IPS DF 4.7 (cell line): ENCODE results near the gene NR1I3.

Experiments used
- DNase-seq: peaks from one replicate; pipeline ENCODE4 v3.0.0-alpha.2; 2013; ENCODE audit warnings: low spot score; ENCODE audit errors: extremely low read depth

Gene NR1I3

DNA sequence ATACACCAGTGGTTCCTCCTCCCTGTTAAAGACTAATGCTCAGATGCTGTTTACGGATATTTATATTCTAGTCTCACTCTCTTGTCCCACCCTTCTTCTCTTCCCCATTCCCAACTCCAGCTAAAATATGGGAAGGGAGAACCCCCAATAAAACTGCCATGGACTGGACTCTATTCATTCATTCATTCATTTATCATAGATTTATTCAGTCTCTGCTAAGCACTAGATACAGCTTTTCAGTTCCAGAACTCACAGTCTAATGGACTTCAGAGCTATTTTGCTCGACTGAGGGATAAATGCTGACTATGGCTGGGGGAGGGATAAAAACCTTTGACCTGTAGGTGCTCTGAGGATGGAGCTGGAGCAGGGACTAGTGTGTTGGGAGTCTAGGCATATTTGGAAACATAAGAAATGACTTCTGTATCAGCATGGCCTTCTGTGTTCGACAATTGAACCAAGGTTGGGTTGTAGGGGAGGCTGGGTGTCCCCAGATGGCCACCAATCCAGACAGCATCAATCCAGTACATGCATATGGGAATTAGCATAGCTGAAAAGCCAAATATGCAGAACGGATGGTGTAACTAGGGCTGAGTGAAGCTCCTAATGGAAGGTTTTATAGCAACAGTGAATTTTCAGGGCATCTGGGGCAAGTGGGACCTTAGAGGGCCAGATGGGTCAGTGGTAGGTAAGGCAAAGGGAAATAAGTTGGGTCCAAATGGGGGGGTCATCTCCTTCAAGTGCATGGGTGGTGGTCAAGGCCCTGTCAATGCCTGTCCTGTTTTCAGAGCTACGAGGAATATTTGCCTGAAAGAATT lies 18.7 kb downstream of the NR1I3 start:
- DNase-seq, result no peak

GRCh38 chr1:161218301-161219077 lies 19.5 kb downstream of the NR1I3 start:
- no peak for DNase-seq

- DNase-seq, result no peak
Observed at GRCh38 chr1:161217831-161218230, 20.2 kb downstream of the NR1I3 start.

DNA sequence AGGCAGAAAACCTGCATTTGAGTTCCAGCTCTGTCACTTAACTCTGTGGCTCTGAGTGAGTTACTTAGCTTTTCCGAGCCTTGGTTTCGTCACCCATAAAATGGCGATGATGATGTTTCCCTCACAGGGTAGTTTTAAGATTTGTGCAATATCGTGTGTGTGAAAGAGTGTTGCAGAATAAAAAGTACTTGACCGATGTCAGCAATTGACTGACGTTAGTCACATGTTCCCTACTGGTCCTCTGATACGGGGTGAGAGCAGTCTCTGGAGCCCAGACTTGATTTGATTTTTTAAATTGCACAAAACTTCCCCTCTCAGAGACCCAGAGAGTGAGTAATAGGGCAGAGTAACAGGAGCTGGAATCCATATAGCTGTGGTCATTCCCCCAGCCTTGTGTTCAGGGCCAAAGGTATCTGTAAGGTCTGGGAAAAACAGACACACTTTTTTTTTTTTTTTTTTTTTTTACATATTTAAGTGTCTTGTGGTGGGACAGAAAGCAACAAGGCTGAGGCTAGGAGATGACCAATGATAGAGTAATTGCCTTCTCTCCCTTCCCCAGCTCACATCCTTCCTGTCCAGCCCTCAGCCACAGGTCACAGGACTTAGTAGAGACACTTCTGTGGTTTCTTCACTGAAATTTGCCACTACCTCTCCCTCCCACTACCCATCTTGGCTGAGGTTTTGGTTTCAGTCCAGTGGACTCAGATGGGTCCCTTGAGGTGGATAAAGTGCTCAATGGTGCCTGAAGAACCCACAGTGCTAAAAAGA lies 20.9 kb downstream of the NR1I3 start:
- no peak for DNase-seq

DNA sequence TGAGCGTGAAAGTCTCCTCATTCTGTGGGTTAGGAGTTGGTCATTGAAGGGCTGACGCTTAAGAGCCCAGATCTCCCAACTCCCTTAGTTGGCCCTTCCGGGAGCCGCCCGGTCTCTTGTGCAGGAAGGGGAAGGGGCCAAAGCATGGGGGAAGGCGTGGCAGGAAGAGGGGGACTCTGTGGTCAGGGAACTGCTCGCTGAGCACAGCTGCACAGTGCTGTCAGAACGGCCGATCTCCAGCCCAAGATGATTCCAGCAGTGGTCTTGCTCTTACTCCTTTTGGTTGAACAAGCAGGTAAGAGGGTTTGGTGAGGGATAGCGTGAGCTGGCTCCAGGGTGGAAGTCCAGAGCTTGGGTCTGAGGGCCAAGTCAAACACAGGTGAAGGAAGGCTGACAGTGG lies 22.9 kb downstream of the NR1I3 start, which contains the start of gene FCER1G:
Gene FCER1G, plus strand, starts transcription at position 220 of the 400 bp plus-strand sequence. Its CDS starts 27 bp downstream, at position 247.
- no peak for DNase-seq

DNA sequence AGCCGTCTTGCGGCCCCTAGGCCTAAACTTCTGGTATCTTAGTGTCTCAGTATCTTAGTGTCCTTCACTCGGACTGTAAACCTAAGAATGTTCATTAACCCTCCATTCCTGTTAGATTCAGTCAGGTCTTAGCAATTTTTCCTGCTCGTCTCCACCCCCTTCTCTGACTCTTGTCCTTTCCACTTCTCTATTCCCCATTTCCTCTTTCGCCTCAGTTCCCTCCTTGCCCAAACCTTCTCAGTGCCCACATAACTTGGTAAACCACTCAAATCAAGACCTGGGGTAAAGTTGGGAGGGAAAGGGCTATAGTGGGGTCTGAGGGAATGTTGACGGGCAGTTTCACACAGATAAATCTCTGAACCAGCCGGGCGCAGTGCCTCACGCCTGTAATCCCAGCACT lies 23.6 kb downstream of the NR1I3 start:
- DNase-seq, result no peak

DNA sequence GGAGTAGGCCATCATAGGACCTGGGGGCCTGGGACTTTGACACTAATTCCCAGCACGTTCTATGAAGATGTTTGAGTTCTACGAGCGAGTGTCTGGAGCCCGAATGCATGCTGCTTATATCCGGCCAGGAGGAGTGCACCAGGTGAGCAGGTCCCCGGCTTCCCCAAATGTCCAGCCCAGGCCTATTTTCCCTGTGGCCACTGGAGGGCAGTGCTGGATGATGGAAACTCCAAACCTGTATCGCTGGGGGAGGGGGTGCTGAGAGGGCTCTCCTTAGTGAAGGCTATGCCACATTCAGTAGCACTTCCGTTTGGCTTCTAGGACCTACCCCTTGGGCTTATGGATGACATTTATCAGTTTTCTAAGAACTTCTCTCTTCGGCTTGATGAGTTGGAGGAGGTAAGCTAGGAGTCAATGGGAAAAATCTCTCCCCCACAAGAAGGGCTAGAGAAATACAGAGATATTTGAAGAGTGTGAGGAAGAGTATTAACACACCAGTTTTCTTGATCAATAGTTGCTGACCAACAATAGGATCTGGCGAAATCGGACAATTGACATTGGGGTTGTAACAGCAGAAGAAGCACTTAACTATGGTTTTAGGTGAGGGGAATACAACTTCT lies 28.1 kb downstream of the NR1I3 start:
- DNase-seq, result no peak

- no peak for DNase-seq
Observed at GRCh38 chr1:161207173-161207572, 30.8 kb downstream of the NR1I3 start.

- no peak for DNase-seq
Observed at GRCh38 chr1:161206411-161207140, 31.4 kb downstream of the NR1I3 start.

- peak; percentile 99 for DNase-seq
Observed at GRCh38 chr1:161201836-161202712, 35.9 kb downstream of the NR1I3 start, which contains the start of gene NDUFS2. NDUFS2 (plus strand) TSS chr1:161202367; CDS start chr1:161202386, 19 bp downstream.

GRCh38 chr1:161200992-161201835 lies 36.8 kb downstream of the NR1I3 start:
- DNase-seq, result no peak

DNA sequence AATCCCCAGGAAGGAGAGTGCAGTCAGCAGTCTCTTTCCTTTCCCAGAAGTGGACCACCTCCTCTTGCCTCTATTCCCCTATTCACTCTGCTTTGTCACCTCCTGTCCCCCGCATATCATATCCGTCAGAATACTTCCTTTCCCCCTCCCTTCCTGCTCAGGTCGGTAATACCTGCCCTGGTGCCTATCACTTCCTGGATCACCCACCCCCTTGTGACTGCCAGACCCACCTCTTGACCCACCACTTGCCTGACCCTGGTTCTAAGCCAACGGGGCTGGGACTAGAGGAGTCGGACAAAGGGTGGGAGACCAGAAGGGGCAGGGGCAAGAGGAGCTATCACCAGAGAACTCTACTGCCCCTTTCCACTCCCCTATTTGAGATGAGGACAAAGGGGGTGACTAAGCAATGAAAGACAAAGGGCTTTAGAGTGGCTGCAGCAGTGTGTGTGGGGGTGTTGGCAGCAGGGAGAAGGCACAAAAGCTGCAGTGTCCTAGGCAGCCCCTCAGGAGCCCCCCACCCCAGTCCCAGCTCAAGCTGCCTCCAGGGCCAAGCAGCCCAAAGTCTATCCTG lies 37.5 kb downstream of the NR1I3 start:
- DNase-seq, result no peak

DNA sequence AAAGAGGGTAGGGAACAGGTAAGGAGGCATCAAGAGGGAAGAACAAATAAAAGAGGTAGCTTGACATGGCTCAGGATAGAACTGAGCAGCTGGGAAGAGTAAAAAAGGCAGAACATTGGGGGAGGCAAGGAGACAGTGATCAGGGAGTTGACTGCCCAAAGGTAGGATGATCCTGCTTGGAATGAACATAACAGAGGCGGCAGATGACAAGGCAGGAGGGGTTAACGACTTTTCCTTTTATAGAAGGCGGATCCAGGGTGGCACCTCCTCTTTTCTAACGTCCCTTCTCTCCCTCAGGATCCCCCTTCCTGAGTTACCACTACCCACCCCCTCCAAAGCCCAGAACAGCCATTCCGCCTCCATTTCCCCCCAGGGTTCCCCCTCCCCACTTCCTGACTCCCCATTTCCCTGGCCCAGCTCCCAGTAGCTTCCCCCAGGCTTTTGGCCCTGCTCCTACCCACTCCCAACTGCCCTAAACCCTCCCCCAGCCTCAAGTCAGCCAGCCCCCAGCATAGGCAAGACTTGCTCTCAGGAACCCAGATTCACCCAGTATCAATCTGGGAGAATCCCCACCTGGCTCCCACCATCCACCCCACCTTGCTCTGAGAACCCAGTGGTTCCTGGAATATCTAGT lies 38.4 kb downstream of the NR1I3 start:
- DNase-seq, result no peak

DNA sequence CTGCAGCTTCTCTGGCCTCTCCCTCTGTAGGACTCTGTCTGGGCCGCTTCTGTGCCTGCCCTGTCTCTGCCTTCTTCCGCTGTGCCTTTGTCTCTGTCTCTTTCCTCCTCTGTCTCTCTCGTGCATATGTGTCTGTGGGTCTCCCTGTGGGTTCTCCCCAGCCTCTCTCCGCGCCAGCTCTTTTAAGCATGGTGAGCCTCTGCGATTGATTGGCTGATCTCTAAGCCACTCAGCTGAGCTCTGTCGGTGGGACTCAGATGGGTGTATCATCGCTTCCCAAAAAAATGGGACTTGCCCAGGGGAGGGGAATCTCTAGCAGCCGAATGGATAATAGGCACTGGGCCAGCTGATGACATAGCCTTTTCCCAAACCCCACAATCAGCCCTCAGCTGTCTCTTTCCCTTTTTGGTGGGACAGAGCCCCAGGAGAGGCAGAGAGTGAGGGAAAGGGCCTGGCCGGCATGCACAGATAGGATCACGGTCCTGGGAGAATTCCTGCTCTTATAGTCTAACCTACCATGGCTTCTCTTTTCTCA lies 39.0 kb downstream of the NR1I3 start, which contains the start of gene ADAMTS4:
Gene ADAMTS4, minus strand, starts transcription at position 158 of the 535 bp plus-strand sequence. CDS start 427 bp downstream, outside the sequence.
- no peak for DNase-seq

DNA sequence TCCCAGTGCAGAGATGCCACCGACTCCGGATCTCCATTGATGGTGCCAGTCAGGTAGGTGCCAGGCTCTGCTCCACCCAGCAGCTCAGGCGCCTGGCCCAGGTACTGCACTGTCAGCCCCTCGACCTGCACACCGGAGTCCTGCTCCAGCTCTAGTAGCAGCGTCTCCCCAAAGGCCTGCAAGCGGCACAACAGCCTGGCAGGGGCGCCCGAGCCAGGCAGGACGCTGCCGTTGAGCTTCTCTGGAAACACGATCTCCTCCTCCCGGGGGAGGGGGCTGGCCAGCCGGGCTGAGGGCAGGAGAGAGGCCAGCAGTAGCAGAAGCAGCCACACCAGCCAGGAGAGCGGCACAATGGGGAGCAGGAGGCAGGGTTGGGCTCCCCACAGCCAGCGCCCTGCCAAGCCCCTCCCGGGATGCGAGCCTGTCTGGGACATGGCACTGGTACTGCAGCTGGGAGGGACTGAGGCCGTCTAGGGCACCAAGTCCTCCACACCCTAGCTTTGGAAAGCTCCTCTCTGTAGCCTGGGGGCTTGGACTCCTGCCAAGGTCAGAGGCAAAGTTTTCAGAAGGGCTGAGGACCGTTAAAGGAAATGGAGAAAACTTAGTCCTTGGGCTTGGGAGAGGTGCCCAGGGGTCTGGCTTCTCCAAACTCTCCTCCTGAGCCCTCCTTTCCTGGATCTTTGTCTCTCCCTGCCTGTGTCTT lies 39.7 kb downstream of the NR1I3 start:
- DNase-seq, result no peak

DNA sequence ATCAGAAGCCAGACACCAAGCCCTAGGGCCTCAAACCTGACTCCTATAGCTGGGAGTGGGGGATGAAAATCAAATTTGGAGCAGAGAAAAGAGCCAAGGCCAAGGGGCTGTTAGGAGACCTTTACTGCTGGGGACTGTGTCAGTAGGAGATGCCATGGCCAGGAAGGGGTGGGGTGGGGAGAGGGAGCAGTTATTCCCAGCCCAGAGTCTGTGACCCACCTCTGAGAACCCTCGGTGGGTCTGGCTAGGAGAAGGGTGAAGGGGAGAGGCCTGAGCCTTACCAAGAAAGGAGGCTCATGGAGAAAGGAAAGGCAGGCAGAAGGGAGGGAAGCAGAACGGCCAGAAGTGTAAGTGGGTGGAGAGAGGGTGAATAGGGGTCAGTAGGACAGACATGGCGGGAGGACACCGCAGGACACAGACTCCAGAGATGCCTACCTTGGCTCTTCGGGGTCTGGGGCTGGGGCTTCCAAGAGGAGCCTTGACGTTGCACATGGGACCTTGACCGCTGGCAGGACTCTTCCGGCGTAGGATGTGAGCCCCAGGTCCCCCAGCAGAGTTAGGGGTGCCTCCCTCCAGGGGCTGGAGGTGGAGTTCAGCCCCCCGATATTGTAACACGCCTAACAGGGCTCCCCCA lies 40.3 kb downstream of the NR1I3 start:
- no peak for DNase-seq
